ENCODE results near the gene HES7. TPM values are rescaled to one million over a fixed set of nuclear protein-coding genes. Genes with fewer than 3 reads are reported as not detected.

The HES7 gene
- total RNA-seq, 2 experiments from 2014 or later: 0.23 to 0.75 TPM

DNA sequence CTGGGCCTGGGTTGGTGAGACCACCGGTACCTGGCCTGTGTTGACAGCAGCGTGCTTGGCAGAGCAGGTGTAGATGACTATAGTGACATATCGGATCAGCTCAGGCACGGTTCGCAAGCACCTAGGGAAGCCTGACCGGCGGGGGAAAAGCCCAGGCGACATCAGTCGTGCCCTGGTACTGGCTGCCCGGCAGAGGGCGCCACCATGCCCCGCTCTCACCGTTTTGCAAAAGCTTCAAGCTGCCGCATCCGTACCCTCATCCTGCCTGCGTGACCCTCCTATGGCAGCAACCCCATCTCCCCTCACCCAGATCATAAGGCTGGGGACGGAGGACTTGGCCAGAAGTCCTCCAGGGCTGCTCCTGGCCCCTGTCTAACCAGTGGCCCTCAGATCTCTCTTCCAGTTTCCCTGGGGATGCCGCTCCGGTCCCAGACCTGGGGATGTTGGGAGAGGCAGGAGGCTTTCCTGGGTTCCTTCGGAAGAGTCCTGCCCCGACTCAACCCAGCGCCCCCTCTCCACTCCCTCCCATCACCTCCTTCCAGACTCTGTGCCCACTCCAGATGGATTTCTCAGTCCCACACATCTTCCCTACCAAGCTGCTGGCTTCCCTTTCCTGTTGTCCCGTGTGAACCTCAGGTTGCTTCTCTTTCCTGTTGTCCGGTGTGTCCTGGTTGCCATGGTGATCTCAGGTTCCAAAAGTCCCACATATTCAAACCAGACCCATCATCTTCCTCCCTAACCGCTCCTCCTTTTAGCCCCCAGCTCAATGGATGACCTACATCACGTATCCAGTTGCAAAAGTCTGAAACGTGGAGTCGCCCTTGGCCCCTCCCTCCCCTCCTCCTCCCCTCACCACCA lies 50.0 kb downstream of the HES7 start:
- POLR2A ChIA-PET: interaction anchor here (0.5 to 1.1 kb wide), 2 partner anchors 13 kb away, joined by 3 read pairs; no protein-coding TSS in a partner anchor
- H3K36me3 Mint-ChIP-seq: no peaks in the 10 kb centered on the region
- H3K27me3 Mint-ChIP-seq: peaks cover 57% of the 10 kb centered on the region
- no peak overlapping the region for H3K27ac Mint-ChIP-seq
- H3K4me1 Mint-ChIP-seq: peaks cover 19% of the 10 kb centered on the region
- peak overlapping the region; percentile 80 for H3K4me3 Mint-ChIP-seq
- peak; percentile 84 for ATAC-seq (ENCODE audit: low read depth)
- H3K9me3 Mint-ChIP-seq: no peaks in the 10 kb centered on the region
- DNase-seq: peak; percentile 89

DNA sequence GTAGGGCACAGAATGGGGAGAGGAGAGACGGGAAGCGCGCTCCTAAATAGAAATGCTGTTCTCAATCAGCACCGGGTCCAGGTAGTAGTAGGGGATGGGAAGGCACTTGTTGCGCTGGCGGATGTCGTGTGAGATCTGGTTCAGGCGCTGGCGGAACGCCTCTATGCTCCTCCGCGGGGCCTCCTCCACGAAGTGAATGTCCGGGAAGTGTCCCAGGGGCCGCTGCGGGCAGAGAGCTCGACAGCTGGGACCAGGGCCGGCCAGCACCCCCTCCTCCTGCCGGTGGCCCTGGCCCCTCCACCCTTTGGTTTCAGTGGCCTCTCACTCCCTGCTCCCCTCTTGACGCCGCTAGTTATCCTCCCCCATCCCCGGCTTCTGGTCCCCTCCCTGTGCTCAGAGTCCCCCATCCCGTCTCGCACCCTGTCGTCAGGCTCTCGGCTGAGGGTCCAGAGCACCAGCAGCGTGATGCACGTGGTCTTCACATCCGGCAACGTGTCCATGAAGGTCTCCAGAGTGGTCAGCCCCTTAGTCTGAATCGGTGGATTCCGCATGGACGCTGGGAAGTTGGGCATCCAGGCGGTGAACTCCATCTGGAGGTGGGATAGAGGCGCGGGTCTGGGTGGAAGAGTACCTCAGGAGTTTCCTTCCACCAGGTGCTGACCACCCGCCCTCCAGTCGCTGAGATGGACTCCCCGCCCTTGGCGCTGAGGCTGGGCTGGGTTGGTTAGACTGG lies 51.0 kb downstream of the HES7 start:
- Mint-ChIP-seq H3K36me3 (no peaks in the 10 kb centered on the region), H3K4me1 (peaks cover 19% of the 10 kb centered on the region), H3K9me3 (no peaks in the 10 kb centered on the region), H3K4me3 (peak overlapping the region; percentile 74), H3K27ac (no peak overlapping the region), H3K27me3 (peaks cover 58% of the 10 kb centered on the region)
- POLR2A ChIA-PET: no interaction called here
- DNase-seq (peak; percentile 56), ATAC-seq (ENCODE audit: low read depth) (peak; percentile 44)

DNA sequence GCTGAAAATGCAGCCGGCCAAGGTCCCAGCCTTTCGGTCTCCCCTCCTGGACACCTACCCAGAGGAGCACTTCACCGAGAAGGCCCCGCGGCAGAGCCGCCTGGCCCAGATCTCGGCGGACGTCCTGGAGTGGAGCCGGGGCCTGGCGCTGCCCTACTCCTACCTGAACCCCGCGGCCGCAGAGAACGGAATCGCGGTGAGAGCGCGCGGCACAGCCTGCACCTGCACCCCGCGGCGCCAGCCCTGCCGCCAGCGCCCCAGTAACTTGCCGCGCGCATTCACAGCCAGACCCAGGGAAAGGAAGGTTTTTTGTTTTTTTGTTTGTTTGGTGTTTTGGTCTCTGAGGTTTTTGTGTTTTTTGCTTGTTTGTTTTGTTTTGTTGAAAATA lies 51.6 kb downstream of the HES7 start:
- Mint-ChIP-seq H3K36me3 (no peaks in the 10 kb centered on the region), H3K27ac (no peak overlapping the region), H3K4me3 (peak overlapping the region; percentile 74), H3K9me3 (no peaks in the 10 kb centered on the region), H3K4me1 (peaks cover 17% of the 10 kb centered on the region), H3K27me3 (peaks cover 58% of the 10 kb centered on the region)
- DNase-seq (no peak), ATAC-seq (ENCODE audit: low read depth) (no peak)
- POLR2A ChIA-PET: no interaction called here

DNA sequence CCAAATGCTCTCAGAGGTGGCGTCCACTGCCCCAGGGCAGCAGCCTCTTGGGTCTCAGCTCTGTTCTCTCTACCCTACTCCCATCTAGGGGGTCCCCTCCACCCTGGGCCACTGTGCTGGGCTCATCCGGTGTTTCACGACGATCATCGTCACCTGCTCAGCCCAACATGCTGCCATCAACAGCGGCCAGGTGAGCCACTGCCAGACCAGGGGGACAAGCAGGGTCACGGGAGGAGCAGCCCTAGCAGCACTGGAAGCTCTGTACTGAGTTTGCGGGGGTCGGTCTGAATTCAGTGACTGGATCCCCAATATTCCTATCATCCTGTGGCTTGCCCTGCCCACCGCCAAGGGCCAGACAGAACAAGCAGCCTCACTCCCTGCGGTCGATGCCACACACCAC lies 52.4 kb downstream of the HES7 start:
- ATAC-seq (ENCODE audit: low read depth): no peak
- no peak for DNase-seq
- no peak overlapping the region for H3K27ac Mint-ChIP-seq
- H3K4me3 Mint-ChIP-seq: no peak overlapping the region
- H3K9me3 Mint-ChIP-seq: no peaks in the 10 kb centered on the region
- peaks cover 17% of the 10 kb centered on the region for H3K4me1 Mint-ChIP-seq
- H3K27me3 Mint-ChIP-seq: peaks cover 58% of the 10 kb centered on the region
- POLR2A ChIA-PET: no interaction called here
- H3K36me3 Mint-ChIP-seq: no peaks in the 10 kb centered on the region

Small RNAs within 50 kb of the gene (microRNA-seq; reads per million reads assigned to microRNA genes)
- gene MIR4314 (not detected), gene MIR6883 (not detected)

Other genes with a start within 250 kb of the HES7 start
- 100 to 1,000 TPM; 194 to 199 TPM for gene CHD3, start 235.3 kb downstream of the HES7 start, total RNA-seq
- gene RNF227, start 207.8 kb downstream of the HES7 start, total RNA-seq: 1 to 10 TPM; 4.5 to 5.5 TPM
- gene KCNAB3, start 194.2 kb downstream of the HES7 start, total RNA-seq: 10 to 100 TPM; 10.6 to 12.5 TPM
- 100 to 1,000 TPM; 222 to 237 TPM for gene TRAPPC1, start 192.2 kb downstream of the HES7 start, total RNA-seq
- 10 to 100 TPM; 57.3 to 62.7 TPM for gene CNTROB, start 191.9 kb downstream of the HES7 start, total RNA-seq
- not detected for gene GUCY2D, start 121.5 kb downstream of the HES7 start, total RNA-seq
- gene ALOX15B, start 85.0 kb downstream of the HES7 start, total RNA-seq: not detected
- gene ALOX12B, start 36.4 kb downstream of the HES7 start, total RNA-seq: under 1 TPM; 0.65 to 0.97 TPM
- gene ALOXE3, start 5.6 kb downstream of the HES7 start, total RNA-seq: not detected
- 10 to 100 TPM; 52.7 to 53.6 TPM for gene PER1, start 28.3 kb upstream of the HES7 start, total RNA-seq
- 100 to 1,000 TPM; 116 to 118 TPM for gene VAMP2, start 38.8 kb upstream of the HES7 start, total RNA-seq
- 10 to 100 TPM; 39.5 to 46.4 TPM for gene TMEM107, start 52.3 kb upstream of the HES7 start, total RNA-seq
- 10 to 100 TPM; 15.7 to 16.5 TPM for gene BORCS6, start 66.1 kb upstream of the HES7 start, total RNA-seq
- gene AURKB, start 86.5 kb upstream of the HES7 start, total RNA-seq: 100 to 1,000 TPM; 128 to 152 TPM
- gene CTC1, start 124.0 kb upstream of the HES7 start, total RNA-seq: 100 to 1,000 TPM; 129 to 130 TPM
- gene PFAS, start 125.2 kb upstream of the HES7 start, total RNA-seq: 10 to 100 TPM; 47.2 to 56.8 TPM
- 10 to 100 TPM; 43.6 to 44.9 TPM for gene RANGRF, start 164.6 kb upstream of the HES7 start, total RNA-seq
- gene SLC25A35, start 171.3 kb upstream of the HES7 start, total RNA-seq: 1 to 10 TPM; 7.4 to 9.1 TPM
- not detected for gene ARHGEF15, start 186.1 kb upstream of the HES7 start, total RNA-seq
- not detected for gene ODF4, start 215.7 kb upstream of the HES7 start, total RNA-seq

All from activated naive CD8-positive, alpha-beta T cell treated with anti-CD3 and anti-CD28 coated beads, Interleukin-2, amount 10 ng/mL, durations not matched to agents 7 days and 5 days (primary cell).